T-helper 1 cell treated with Interleukin-12 subunit alpha and Interleukin-12 subunit beta and Interleukin-4 antibody, amounts not matched to agents 30 μg/mL and 1 μg/mL, for 36 hours (primary cell): ENCODE data around the gene KMT2B.
"Not testable (repeated sequence)": the region's sequence is repeated elsewhere in the genome, so short reads cannot be mapped to it uniquely, and the experiment has no call there.

Experiments used
- H3K27ac Mint-ChIP-seq: one replicate; pipeline ENCODE4 v1.8.0; 2021; ENCODE audit warnings: mild to moderate bottlenecking, mixed read lengths
- H3K27me3 Mint-ChIP-seq: one replicate; pipeline ENCODE4 v1.8.0; 2021; ENCODE audit warnings: low read depth, mixed read lengths
- H3K36me3 Mint-ChIP-seq: one replicate; pipeline ENCODE4 v1.8.0; 2021; ENCODE audit warnings: low read depth, mixed read lengths
- H3K4me1 Mint-ChIP-seq: one replicate; pipeline ENCODE4 v1.8.0; 2021; ENCODE audit warnings: low read depth, mixed read lengths
- H3K4me3 Mint-ChIP-seq: one replicate; pipeline ENCODE4 v1.8.0; 2021; ENCODE audit warnings: mild to moderate bottlenecking, moderate library complexity, mixed read lengths
- H3K9me3 Mint-ChIP-seq: one replicate; pipeline ENCODE4 v1.8.0; 2021; ENCODE audit warnings: mixed read lengths

KMT2B gene

DNA sequence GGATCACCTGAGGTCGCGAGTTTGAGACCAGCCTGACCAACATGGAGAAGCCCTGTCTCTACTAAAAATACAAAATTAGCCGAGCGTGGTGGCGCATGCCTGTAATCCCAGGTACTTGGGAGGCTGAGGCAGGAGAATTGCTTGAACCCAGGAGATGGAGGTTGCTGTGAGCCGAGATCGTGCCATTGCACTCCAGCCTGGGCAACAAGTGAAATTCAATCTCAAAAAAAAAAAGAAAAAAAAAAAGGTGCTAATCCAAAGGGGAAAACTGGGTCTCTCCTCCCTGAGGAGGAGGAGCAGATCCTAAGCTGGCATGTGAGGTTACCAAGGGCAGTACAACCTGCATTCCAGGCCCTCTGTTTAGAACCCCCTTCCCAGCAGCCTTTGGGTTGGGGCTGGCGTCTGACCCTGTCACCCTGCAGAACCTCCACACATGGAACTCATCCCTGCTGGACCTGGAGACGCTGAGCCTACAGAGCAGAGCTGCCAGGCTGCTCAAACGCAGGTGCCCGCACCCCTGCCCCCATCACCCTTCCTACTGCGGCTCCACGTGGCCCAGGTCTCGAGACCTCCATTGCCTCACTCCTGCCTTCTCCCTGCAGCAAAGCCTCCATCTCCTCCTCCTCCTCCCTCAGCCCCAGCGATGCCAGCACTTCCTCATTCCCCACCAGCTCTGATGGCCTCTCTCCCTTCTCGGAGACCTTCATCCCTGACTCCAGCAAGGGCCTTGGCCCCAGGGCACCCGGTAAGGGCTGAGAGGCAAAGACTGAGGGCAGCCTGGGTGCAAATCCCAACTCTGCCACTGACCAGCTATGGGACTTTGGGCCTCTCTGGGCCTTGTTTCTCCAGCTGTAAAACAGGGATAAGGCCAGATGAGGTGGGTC lies 46.9 kb downstream of the KMT2B start:
- peaks cover 17% of the 10 kb centered on the region for H3K36me3 Mint-ChIP-seq
- H3K27ac Mint-ChIP-seq, result no peak overlapping the region
- H3K9me3 Mint-ChIP-seq, result no peaks in the 10 kb centered on the region
- peaks cover 8% of the 10 kb centered on the region for H3K4me1 Mint-ChIP-seq
- H3K4me3 Mint-ChIP-seq, result no peak overlapping the region
- H3K27me3 Mint-ChIP-seq, result no peaks in the 10 kb centered on the region

- Mint-ChIP-seq H3K27ac (no peak overlapping the region), H3K4me3 (no peak overlapping the region), H3K9me3 (no peaks in the 10 kb centered on the region), H3K36me3 (peaks cover 14% of the 10 kb centered on the region), H3K27me3 (no peaks in the 10 kb centered on the region), H3K4me1 (peaks cover 5% of the 10 kb centered on the region)
These were observed 48.8 kb downstream of the KMT2B start for GRCh38 chr19:35766571-35767104.

- Mint-ChIP-seq H3K36me3 (peaks cover 9% of the 10 kb centered on the region), H3K9me3 (no peaks in the 10 kb centered on the region), H3K4me3 (no peak overlapping the region), H3K27ac (no peak overlapping the region), H3K4me1 (peaks cover 5% of the 10 kb centered on the region), H3K27me3 (no peaks in the 10 kb centered on the region)
These were observed 49.7 kb downstream of the KMT2B start for GRCh38 chr19:35767288-35768081.

GRCh38 chr19:35768082-35768421 lies 50.2 kb downstream of the KMT2B start:
- Mint-ChIP-seq H3K36me3 (peaks cover 9% of the 10 kb centered on the region), H3K27me3 (no peaks in the 10 kb centered on the region), H3K4me3 (no peak overlapping the region), H3K9me3 (no peaks in the 10 kb centered on the region), H3K27ac (no peak overlapping the region), H3K4me1 (peaks cover 5% of the 10 kb centered on the region)

GRCh38 chr19:35772362-35772761 lies 54.6 kb downstream of the KMT2B start:
- not testable (repeated sequence) for H3K36me3 Mint-ChIP-seq, H3K27ac Mint-ChIP-seq, H3K27me3 Mint-ChIP-seq, H3K9me3 Mint-ChIP-seq, H3K4me3 Mint-ChIP-seq
- peaks cover 21% of the 10 kb centered on the region for H3K4me1 Mint-ChIP-seq

GRCh38 chr19:35773020-35773806 lies 55.4 kb downstream of the KMT2B start:
- Mint-ChIP-seq H3K4me3 (no peak overlapping the region), H3K9me3 (no peaks in the 10 kb centered on the region), H3K36me3 (peaks cover 9% of the 10 kb centered on the region), H3K27me3 (no peaks in the 10 kb centered on the region), H3K27ac (no peak overlapping the region), H3K4me1 (peaks cover 21% of the 10 kb centered on the region)

DNA sequence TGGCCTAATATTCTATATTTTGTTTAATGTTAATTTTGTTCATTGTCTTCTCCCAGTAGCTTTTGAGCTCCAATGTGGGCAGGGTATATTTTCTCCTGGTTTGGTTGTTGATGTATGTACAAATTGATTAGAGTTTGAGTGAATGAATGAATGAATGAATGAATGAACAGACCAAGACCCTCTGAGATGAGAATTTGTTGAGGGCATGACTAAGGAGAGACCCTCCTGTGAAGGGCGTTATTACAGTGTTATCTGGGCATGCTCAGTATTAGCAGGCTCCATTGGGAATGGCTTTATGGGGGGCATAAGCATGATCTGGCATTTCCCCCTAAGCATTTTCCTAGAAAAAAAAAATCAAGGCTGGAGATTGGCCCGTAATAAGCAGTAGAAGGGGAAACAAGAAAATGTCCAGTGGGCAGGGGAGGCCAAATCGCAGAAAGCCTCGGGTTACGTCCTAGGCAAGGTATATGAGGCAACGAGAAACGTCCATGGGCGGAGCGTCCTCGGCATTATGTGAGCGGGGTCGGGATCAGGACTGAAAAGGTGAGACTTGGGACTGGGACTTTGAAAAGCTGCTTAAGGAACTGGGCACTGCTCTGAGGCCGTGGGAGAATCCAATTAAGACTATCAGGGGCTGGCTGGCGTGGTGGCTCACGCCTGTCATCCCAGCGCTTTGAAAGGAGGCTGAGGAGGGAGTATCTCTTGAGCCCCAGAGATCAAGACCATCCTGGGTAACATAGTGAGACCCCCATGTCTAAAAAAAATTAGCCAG lies 56.7 kb downstream of the KMT2B start:
- H3K4me3 Mint-ChIP-seq, result peak overlapping the region; percentile 87
- no peaks in the 10 kb centered on the region for H3K27me3 Mint-ChIP-seq
- H3K9me3 Mint-ChIP-seq, result no peaks in the 10 kb centered on the region
- H3K27ac Mint-ChIP-seq, result no peak overlapping the region
- H3K4me1 Mint-ChIP-seq, result peaks cover 21% of the 10 kb centered on the region
- peaks cover 4% of the 10 kb centered on the region for H3K36me3 Mint-ChIP-seq

GRCh38 chr19:35775046-35775297 lies 57.2 kb downstream of the KMT2B start:
- peak overlapping the region; percentile 87 for H3K4me3 Mint-ChIP-seq
- H3K27me3 Mint-ChIP-seq, result no peaks in the 10 kb centered on the region
- no peaks in the 10 kb centered on the region for H3K9me3 Mint-ChIP-seq
- H3K27ac Mint-ChIP-seq, result peak overlapping the region; percentile 61
- peaks cover 4% of the 10 kb centered on the region for H3K36me3 Mint-ChIP-seq
- H3K4me1 Mint-ChIP-seq, result peaks cover 21% of the 10 kb centered on the region

- H3K9me3 Mint-ChIP-seq, result no peaks in the 10 kb centered on the region
- no peaks in the 10 kb centered on the region for H3K27me3 Mint-ChIP-seq
- H3K4me3 Mint-ChIP-seq, result peak within 1 kb of the TSS; percentile 87
- peaks cover 4% of the 10 kb centered on the region for H3K36me3 Mint-ChIP-seq
- peaks cover 21% of the 10 kb centered on the region for H3K4me1 Mint-ChIP-seq
- peak within 1 kb of the TSS; percentile 79 for H3K27ac Mint-ChIP-seq
These were observed 57.7 kb downstream of the KMT2B start, which contains the start of gene ARHGAP33 for GRCh38 chr19:35775298-35776101. Gene ARHGAP33, plus strand, starts transcription at chr19:35775564. Its CDS starts 95 bp downstream, at chr19:35775659.

DNA sequence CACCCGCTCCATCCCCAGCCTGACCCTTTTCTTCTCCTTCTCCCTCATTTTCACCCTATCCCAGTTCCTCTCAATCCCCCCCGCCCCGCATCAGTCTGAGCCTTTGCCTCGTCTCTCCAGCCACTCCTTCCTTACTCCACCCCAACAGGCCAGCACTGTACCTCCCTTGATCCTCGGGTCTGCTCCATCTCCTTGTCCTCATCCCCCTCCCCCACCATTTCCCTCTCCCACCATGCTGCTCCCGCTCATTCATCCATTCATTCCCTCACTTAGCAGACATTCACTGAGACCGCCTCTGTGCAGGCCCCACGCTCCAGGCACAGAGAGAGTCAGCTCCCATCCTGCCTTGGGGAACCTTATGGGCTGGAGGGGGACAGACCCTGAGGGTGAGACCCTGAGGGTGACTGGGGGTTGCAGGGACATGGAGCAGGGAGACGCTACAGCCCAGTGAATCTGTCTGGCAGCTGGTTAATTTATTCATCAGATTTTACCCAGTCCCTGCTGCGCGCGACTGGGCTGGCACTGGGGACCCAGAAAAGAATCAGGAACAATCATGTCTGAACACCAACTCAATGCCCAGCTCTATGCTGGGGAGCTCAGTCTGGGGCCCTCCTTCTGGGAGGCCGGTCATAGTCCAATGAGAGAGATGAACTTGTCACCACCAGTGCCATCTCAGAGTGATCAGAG lies 58.4 kb downstream of the KMT2B start:
- Mint-ChIP-seq H3K9me3 (no peaks in the 10 kb centered on the region), H3K4me3 (peak overlapping the region; percentile 87), H3K27ac (peak overlapping the region; percentile 79), H3K4me1 (peaks cover 21% of the 10 kb centered on the region), H3K27me3 (no peaks in the 10 kb centered on the region), H3K36me3 (peaks cover 6% of the 10 kb centered on the region)

DNA sequence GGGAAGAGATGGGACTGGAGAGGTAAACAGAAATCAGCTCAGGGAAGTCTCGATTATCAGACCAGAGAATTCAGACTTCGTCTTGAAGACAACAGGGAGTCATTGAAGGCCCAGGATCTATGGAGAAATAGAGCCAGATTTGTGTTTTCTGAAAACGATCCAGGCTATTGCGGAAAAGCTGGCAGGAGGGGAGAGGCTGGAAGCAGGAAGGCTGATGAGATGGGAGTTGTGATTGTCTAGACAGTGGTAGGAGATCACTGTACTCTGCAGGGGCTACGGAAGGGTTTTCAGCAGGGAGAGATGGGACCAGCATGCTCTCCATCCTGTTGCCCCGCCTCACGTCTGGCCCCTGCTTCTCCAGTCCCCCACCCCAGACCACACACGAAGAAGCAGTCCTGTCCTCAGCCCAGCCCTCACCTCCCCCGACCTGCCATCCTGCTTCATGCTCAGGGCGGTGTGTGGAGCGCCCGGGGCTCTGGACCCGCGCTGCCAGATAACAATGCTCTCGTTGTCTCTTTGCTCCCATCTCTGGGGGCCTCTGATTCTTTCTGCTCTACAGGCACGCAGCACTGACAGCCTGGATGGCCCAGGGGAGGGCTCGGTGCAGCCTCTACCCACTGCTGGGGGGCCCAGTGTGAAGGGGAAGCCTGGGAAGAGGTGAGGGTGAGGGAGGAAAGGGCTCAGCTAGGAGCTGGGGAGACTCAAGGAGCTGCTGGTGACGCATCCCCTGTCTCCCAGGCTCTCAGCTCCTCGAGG lies 59.5 kb downstream of the KMT2B start:
- H3K4me3 Mint-ChIP-seq, result peak overlapping the region; percentile 51
- peaks cover 21% of the 10 kb centered on the region for H3K4me1 Mint-ChIP-seq
- peaks cover 9% of the 10 kb centered on the region for H3K36me3 Mint-ChIP-seq
- no peaks in the 10 kb centered on the region for H3K9me3 Mint-ChIP-seq
- H3K27me3 Mint-ChIP-seq, result no peaks in the 10 kb centered on the region
- H3K27ac Mint-ChIP-seq, result no peak overlapping the region

GRCh38 chr19:35777961-35778360 lies 60.2 kb downstream of the KMT2B start:
- Mint-ChIP-seq H3K9me3 (no peaks in the 10 kb centered on the region), H3K4me1 (peaks cover 21% of the 10 kb centered on the region), H3K4me3 (peak overlapping the region; percentile 10), H3K36me3 (peaks cover 11% of the 10 kb centered on the region), H3K27me3 (no peaks in the 10 kb centered on the region), H3K27ac (no peak overlapping the region)
